Cardiac fibroblast (primary cell): ENCODE measurements around the gene GPATCH2.

Source experiments
- DNase-seq, 2 donors: peaks; one replicate each; pipeline versions ENCODE4 v3.0.0 to v3.0.0-alpha.2; 2010; ENCODE audit warnings: low read depth in 2 of 2
- H3K4me3 ChIP-seq, 2 donors: replicated peaks in 1 of 2; 1 replicate in 1 of 2; 2 replicates in 1 of 2; pipeline ENCODE4 v1.5.1; 2011; ENCODE audit warnings: low read depth in 2 of 2, low read length in 2 of 2, mild to moderate bottlenecking in 2 of 2, moderate library complexity in 1 of 2
- TF ChIP-seq, protein P1 (sequence below): IDR thresholded peaks from one replicate; pipeline ENCODE4 v1.5.1; 2011; ENCODE audit warnings: low read depth, mild to moderate bottlenecking, low read length, inconsistent platforms

GPATCH2 gene

DNA sequence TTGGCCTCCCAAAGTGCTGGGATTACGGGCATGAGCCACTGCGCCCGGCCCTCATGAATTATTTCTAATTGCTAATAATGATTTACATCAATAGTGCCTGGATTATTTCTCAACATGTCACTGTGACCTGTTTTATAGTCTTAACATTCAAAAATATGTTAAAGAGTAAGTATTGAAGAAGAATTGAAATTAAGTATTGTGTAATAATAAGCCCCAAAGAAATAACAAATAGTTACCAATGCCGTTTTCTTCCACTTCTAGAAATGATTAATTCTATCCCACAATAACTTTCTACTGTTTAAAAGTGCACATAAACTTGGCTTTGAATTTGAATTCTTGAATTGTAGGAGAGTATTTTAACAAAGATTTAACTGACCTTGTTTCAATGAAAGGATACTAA, 19.8 kb upstream of the GPATCH2 start:
- no peak for DNase-seq
- no peak overlapping the region for H3K4me3 ChIP-seq
- TF ChIP-seq, protein P1, sequence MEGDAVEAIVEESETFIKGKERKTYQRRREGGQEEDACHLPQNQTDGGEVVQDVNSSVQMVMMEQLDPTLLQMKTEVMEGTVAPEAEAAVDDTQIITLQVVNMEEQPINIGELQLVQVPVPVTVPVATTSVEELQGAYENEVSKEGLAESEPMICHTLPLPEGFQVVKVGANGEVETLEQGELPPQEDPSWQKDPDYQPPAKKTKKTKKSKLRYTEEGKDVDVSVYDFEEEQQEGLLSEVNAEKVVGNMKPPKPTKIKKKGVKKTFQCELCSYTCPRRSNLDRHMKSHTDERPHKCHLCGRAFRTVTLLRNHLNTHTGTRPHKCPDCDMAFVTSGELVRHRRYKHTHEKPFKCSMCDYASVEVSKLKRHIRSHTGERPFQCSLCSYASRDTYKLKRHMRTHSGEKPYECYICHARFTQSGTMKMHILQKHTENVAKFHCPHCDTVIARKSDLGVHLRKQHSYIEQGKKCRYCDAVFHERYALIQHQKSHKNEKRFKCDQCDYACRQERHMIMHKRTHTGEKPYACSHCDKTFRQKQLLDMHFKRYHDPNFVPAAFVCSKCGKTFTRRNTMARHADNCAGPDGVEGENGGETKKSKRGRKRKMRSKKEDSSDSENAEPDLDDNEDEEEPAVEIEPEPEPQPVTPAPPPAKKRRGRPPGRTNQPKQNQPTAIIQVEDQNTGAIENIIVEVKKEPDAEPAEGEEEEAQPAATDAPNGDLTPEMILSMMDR, result no peak

DNA sequence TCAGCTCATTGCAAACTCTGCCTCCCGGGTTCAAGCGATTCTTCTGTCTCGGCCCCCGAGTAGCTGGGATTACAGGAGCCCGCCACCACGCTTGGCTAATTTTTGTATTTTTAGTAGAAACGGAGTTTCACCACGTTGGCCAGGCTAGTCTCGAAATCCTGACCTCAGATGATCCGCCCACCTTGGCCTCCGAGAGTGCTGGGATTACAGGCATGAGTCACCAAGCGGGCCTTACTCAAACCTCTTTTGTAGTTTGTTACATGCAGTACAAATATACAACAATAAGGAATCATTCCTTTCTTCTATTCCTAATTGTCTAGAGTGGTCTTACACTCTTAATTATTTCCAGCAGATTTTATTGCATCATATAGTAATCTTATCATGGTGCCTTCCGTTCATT, 16.9 kb upstream of the GPATCH2 start:
- DNase-seq, result no peak
- no peak overlapping the region for H3K4me3 ChIP-seq
- TF ChIP-seq, protein P1, result no peak

DNA sequence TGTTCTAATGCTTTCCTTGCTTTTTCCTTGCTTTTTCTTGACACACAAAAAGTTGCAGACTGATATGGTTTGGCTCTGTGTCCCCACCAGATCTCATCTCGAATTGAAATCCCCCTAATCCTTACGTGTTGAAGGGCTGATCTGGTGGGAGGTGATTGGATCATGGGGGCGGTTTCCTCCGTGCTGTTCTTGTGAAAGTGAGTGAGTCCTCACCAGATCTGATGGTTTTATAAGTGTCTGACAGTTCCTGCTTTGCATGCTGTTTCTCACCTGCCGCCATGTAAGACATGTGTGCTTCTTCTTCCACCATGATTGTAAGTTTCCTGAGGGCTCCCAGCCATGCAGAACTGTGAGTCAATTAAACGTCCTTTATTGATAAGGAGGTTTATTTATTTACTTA, 11.6 kb upstream of the GPATCH2 start:
- H3K4me3 ChIP-seq, result no peak overlapping the region
- no peak for DNase-seq
- TF ChIP-seq, protein P1, result no peak

DNA sequence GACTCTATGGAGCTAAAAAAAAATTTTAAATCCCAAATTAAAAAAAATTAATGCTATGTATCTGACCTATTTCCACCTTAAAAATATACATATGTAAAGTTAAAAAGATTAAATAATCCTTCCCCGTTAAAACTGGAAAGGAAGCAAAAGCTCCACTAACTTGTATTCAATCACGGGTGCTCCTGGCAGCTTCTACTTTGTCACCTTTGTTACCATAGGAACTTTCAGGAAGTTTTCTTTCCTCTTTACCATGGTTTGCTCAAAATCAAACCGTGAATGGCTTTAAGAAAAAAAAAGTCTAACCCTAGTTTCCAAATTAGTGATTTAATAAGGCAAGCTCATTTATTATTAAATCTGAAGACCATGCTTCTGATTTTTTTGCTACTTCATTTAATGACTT, 3.5 kb downstream of the GPATCH2 start:
- H3K4me3 ChIP-seq, result no peak overlapping the region
- TF ChIP-seq, protein P1, result no peak

DNA sequence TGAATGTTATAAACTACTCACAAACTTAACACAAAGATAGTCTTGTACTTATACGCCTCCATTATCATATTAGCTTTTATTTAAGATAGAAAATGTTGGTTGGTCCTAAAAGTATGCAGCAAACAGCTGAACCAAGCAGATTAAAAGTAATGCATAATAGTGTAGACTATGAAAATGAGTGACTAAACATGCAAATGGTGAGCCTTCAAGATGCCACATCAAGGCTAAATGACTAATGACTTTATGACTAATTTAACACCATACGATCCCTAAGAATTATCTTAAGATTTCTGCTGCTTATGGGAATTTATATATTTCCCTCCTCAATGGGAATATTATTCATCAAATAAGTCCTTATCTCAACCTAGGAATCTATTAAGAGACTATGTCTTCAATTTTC, 4.6 kb downstream of the GPATCH2 start:
- TF ChIP-seq, protein P1, result no peak
- H3K4me3 ChIP-seq, result no peak overlapping the region
- no peak for DNase-seq

More for the DNA sequence above, 3.5 kb downstream of the GPATCH2 start:
- no peak for DNase-seq

DNA sequence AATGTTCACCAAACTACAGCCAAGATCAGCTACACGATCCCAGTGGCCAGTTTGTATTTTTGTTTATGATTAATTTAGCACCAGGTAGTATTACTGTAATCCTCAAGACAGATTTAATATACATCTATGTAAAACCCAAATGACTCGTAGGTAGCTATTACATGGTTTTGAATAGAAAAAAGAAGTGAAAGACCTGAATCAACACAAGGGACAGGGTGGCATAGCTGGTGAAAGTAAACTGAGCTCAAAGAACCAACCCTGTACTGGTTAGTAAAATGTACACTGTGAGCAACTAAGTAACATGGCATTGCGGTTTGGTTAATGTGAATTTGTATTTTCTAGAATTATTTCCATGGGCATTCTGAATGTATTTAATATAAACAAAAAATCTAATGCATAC, 8.8 kb downstream of the GPATCH2 start:
- no peak for DNase-seq
- TF ChIP-seq, protein P1, result no peak

DNA sequence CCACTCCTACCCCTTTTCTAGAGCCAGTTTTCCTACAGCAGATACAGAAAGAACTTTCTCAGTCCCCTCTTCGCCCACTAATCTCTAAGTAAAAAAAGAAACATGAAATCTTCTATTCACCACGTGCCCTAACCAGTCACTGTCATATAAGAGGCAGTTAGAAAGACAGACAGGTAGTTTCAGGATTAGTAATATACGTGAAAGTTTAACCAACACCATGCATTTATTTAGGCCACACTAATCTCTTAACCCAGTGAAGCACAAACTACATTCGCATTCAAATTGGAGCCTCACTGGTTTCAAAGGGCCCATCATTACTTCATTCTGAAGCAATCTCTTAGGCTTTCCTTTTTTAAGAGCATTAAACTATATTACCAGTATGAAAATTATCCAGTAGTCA, 10.1 kb downstream of the GPATCH2 start:
- H3K4me3 ChIP-seq, result no peak overlapping the region
- no peak for DNase-seq
- TF ChIP-seq, protein P1, result no peak

More for the DNA sequence above, 8.8 kb downstream of the GPATCH2 start:
- H3K4me3 ChIP-seq, result no peak overlapping the region
